SKM-1 treated with dmso at 0.1 percent for 144 hours (cell line): ENCODE results near the gene RASSF8.

Experiments
- DNase-seq: peaks from one replicate; lab custom pipeline; 2025; ENCODE audit not compliant: unreplicated experiment; lab: John Stamatoyannopoulos, UW

RASSF8 gene

GRCh38 chr12:25958428-25959070 is at the start of gene RASSF8:
TSS of gene RASSF8 (plus strand) at chr12:25958682. CDS start at chr12:26055344, 96,662 bp downstream.
- DNase-seq = no peak

GRCh38 chr12:25914551-25914950 is 43.9 kb upstream of the RASSF8 start:
- DNase-seq = no peak

- no peak for DNase-seq
Observed at GRCh38 chr12:25924491-25925001, 33.9 kb upstream of the RASSF8 start.

GRCh38 chr12:25925064-25925463 is 33.4 kb upstream of the RASSF8 start:
- DNase-seq = no peak

GRCh38 chr12:25926536-25926935 is 31.9 kb upstream of the RASSF8 start:
- no peak for DNase-seq

- DNase-seq = no peak
Observed at GRCh38 chr12:25929142-25929541, 29.3 kb upstream of the RASSF8 start.

- DNase-seq = no peak
Observed at GRCh38 chr12:25932971-25933370, 25.5 kb upstream of the RASSF8 start.

GRCh38 chr12:25934456-25934855 is 24.0 kb upstream of the RASSF8 start:
- DNase-seq = no peak

GRCh38 chr12:25935355-25936144 is 22.9 kb upstream of the RASSF8 start:
- no peak for DNase-seq

- no peak for DNase-seq
Observed at GRCh38 chr12:25937096-25937495, 21.4 kb upstream of the RASSF8 start.

- no peak for DNase-seq
Observed at GRCh38 chr12:25938581-25938980, 19.9 kb upstream of the RASSF8 start.

GRCh38 chr12:25939606-25940005 is 18.9 kb upstream of the RASSF8 start:
- DNase-seq = no peak

- DNase-seq = no peak
Observed at GRCh38 chr12:25940886-25941285, 17.6 kb upstream of the RASSF8 start.

- DNase-seq = no peak
Observed at GRCh38 chr12:25942709-25943108, 15.8 kb upstream of the RASSF8 start.

- no peak for DNase-seq
Observed at GRCh38 chr12:25943940-25944339, 14.5 kb upstream of the RASSF8 start.

GRCh38 chr12:25949343-25949742 is 9.1 kb upstream of the RASSF8 start:
- no peak for DNase-seq

GRCh38 chr12:25950329-25951115 is 8.0 kb upstream of the RASSF8 start:
- DNase-seq = no peak

GRCh38 chr12:25957793-25958427 is 572 bp upstream of the RASSF8 start:
- DNase-seq = no peak

GRCh38 chr12:25959071-25959961 is 834 bp downstream of the RASSF8 start:
- DNase-seq = no peak

- peak; percentile 6 for DNase-seq
Observed at GRCh38 chr12:25960143-25960542, 1.7 kb downstream of the RASSF8 start.
